ENCODE results near the gene TIMM22.

DNA sequence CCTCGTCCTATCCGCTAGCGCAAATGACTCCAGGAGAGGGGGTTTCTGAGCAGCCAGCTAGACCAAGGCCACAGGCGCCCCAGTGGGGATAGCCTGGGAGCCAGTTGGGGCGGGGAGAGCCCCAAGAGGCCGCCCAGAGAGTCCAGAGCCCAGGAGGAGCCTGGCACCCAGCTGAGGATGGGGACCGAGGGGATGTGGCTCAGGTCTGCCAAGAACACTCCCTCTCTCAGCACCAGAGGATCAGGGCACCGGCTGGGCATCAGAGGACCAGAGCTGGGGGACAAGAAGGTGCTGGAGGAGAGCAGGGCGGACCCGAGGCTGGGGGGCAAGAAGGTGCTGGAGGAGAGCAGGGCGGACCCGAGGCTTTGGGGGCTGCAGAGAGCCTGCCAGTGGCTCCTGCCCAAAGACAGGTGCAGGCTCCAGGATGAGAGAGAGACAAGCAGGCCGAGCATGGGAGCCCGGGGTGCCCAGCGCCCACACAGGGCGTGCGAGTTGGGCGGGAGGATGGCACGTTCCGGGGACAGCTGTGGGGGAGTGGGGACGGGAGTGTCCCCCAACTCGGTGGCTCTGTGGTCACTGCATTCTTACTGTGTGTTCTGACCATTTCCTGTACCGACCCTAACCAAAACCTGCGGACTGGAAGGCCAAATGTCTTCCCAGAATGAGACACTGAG is 39.4 kb downstream of the TIMM22 start:
- TF ChIP-seq, protein P1, sequence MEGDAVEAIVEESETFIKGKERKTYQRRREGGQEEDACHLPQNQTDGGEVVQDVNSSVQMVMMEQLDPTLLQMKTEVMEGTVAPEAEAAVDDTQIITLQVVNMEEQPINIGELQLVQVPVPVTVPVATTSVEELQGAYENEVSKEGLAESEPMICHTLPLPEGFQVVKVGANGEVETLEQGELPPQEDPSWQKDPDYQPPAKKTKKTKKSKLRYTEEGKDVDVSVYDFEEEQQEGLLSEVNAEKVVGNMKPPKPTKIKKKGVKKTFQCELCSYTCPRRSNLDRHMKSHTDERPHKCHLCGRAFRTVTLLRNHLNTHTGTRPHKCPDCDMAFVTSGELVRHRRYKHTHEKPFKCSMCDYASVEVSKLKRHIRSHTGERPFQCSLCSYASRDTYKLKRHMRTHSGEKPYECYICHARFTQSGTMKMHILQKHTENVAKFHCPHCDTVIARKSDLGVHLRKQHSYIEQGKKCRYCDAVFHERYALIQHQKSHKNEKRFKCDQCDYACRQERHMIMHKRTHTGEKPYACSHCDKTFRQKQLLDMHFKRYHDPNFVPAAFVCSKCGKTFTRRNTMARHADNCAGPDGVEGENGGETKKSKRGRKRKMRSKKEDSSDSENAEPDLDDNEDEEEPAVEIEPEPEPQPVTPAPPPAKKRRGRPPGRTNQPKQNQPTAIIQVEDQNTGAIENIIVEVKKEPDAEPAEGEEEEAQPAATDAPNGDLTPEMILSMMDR (IDR thresholded peaks at IDR 0.05 in 2 of 3, conservative IDR thresholded peaks at IDR 0.05 in 1 of 3; ENCODE audit: borderline replicate concordance in 1 of 3, insufficient read depth in 1 of 3, low read depth in 2 of 3, low read length in 2 of 3) = no peak
- TF ChIP-seq EZH2phosphoT487 (IDR thresholded peaks at IDR 0.05; ENCODE audit: borderline replicate concordance) = no peak
- TF ChIP-seq EZH2 (IDR thresholded peaks at IDR 0.05) = no peak
- no peak for TF ChIP-seq POLR2A (IDR thresholded peaks at IDR 0.05; ENCODE audit: borderline replicate concordance, extremely low read depth, insufficient read depth, insufficient read length)
- TF ChIP-seq, protein P2, sequence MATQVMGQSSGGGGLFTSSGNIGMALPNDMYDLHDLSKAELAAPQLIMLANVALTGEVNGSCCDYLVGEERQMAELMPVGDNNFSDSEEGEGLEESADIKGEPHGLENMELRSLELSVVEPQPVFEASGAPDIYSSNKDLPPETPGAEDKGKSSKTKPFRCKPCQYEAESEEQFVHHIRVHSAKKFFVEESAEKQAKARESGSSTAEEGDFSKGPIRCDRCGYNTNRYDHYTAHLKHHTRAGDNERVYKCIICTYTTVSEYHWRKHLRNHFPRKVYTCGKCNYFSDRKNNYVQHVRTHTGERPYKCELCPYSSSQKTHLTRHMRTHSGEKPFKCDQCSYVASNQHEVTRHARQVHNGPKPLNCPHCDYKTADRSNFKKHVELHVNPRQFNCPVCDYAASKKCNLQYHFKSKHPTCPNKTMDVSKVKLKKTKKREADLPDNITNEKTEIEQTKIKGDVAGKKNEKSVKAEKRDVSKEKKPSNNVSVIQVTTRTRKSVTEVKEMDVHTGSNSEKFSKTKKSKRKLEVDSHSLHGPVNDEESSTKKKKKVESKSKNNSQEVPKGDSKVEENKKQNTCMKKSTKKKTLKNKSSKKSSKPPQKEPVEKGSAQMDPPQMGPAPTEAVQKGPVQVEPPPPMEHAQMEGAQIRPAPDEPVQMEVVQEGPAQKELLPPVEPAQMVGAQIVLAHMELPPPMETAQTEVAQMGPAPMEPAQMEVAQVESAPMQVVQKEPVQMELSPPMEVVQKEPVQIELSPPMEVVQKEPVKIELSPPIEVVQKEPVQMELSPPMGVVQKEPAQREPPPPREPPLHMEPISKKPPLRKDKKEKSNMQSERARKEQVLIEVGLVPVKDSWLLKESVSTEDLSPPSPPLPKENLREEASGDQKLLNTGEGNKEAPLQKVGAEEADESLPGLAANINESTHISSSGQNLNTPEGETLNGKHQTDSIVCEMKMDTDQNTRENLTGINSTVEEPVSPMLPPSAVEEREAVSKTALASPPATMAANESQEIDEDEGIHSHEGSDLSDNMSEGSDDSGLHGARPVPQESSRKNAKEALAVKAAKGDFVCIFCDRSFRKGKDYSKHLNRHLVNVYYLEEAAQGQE (IDR thresholded peaks at IDR 0.05; ENCODE audit: low read depth) = no peak
- TF ChIP-seq, protein P3, sequence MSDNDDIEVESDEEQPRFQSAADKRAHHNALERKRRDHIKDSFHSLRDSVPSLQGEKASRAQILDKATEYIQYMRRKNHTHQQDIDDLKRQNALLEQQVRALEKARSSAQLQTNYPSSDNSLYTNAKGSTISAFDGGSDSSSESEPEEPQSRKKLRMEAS (IDR thresholded peaks at IDR 0.05) = no peak
- TF ChIP-seq CEBPB (IDR thresholded peaks at IDR 0.05; ENCODE audit: low read depth) = no peak
- no peak for TF ChIP-seq SRF (IDR thresholded peaks at IDR 0.05; ENCODE audit: low read depth)
- TF ChIP-seq, protein P4, sequence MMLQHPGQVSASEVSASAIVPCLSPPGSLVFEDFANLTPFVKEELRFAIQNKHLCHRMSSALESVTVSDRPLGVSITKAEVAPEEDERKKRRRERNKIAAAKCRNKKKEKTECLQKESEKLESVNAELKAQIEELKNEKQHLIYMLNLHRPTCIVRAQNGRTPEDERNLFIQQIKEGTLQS (IDR thresholded peaks at IDR 0.05) = no peak

Measured in HCT116 (cell line).